NB4 (cell line): ENCODE measurements around the gene ARHGAP22.

ENCODE experiments used
- CTCF ChIP-seq: IDR thresholded peaks from one replicate; pipeline ENCODE4 v1.5.1; 2012; ENCODE audit warnings: low read depth, low read length
- MAX ChIP-seq: IDR thresholded peaks from 2 replicates; pipeline ENCODE4 v1.6.1; 2011; ENCODE audit warnings: low read depth, low read length
- MYC ChIP-seq: IDR thresholded peaks from 2 replicates; pipeline ENCODE4 v1.6.1; 2011; ENCODE audit warnings: low read depth, low read length
- POLR2A ChIP-seq: IDR thresholded peaks from 2 replicates; pipeline ENCODE4 v1.6.1; 2011; ENCODE audit warnings: mild to moderate bottlenecking; ENCODE audit not compliant: insufficient read length; ENCODE audit errors: extremely low read depth

DNA sequence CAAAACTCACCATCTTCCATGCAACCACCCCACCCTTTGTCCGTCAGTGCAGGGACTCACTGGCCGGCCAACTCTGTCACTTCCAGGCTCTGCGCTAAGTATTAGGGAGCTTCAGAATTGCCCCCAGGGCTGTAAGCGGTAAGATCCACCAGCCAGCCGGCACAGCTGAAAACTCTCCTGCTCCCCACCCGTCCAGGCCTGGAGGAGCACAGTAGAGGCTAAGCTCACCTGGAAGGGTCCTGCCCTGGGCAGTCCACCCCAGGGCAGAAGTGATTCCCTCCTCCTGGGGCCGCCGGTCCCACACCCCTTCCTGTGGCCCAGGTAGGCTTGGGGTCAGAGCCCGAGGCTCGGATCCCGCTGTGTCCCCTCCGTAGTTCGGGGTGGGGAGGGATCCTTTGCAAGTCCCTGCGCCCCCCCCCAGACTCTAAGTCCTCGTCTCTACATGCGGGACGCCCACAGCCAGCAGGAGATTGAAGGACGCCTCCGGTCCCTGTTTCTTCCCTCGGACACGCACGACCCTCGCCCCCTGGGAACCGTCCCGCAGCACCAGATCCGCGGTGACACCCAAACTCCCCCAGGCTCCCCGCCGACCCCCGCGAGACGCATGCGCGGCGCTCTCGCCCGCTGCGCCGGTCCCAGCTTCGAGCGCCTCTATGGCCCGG is 138.9 kb downstream of the ARHGAP22 start:
- TF ChIP-seq CTCF (no peak), MYC (no peak), MAX (no peak), POLR2A (no peak)
